Superior temporal gyrus (tissue), 1 donor: ENCODE measurements around the gene RGS13.
"Not testable (repeated sequence)": the region's sequence is repeated elsewhere in the genome, so short reads cannot be mapped to it uniquely, and the experiment has no call there.

Experiments used
- DNase-seq: peaks from one replicate; pipeline ENCODE4 v3.0.0-alpha.2; 2016; ENCODE audit errors: extremely low spot score

The RGS13 gene

DNA sequence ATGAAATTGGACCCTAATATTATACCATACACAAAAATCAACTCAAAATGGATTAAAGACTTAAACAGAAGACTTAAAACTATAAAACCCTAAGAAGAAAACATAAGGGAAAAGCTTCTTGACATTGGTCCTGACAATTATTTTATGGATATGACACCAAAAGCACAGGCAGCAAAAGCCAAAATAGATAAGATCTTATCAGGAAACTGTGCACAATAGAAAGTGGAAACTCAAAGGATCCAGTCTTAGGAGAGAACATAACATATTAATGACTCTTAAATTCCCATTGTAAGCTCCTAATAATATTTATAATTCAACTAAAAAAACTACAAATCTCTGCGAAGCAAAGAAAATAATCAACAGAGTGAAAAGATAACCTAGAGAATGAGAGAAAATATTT is 39.8 kb downstream of the RGS13 start:
- DNase-seq, result no peak

DNA sequence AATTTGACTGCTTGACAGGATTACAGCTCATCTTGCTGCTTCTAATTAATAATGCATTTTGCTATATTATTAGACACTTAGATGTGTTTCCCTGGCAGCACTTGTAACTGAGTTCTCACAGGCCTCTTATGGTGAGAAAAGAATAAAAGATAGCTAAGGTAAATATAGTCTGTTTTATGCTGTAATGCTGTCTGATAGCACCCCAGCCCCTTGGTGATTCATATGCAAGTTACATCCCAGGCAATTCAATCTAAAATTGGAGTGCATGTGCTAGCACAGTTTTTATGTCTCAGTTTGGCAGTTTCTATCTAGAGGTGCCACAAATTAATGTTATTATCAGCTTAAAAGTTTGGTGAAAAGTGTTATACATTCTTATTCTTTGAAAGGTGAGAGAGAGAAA is 42.2 kb downstream of the RGS13 start:
- DNase-seq, result no peak

- DNase-seq, result no peak
These were observed 46.4 kb downstream of the RGS13 start for GRCh38 chr1:192682335-192682734.

- DNase-seq, result not testable (repeated sequence)
These were observed 47.1 kb downstream of the RGS13 start for GRCh38 chr1:192683081-192683480.

DNA sequence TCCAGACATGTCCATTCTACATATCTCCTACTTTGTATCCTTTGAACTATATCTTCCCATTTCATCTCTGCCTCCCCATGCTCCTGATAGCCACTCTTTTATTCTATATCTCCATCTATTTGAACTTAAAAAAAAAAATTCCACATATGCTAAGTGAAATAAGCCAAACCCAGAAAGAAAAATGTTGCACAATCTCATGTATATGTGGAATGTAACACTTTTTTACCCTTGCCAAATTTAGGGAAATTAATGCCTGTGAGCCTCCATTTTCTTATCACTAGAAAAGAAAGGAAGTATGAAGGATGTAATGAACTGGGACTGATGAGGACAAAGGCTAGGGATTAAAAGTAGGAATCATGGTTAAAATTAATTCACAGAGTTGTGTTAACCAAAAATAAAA is 53.5 kb downstream of the RGS13 start:
- no peak for DNase-seq

DNA sequence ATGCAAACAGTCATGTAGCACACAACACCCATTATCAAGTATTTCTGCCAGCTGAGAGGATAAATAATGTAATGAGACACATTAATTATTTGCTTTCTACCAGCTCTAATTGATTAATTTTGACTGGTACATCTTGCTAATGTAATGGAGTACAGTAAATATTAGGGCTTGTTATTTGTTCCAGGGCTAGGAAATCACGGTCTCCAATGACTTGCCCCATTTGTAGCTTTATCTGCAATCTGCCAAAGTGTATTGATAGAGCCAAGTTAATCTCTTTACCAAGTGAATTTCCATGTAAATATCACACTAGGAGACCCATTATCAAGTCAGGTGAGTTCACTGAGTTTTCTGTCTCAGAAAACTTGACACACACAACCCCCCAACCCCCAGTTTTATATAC is 55.1 kb downstream of the RGS13 start:
- DNase-seq, result no peak

GRCh38 chr1:192696082-192696481 is 60.1 kb downstream of the RGS13 start:
- DNase-seq, result no peak

GRCh38 chr1:192697771-192698170 is 61.8 kb downstream of the RGS13 start:
- no peak for DNase-seq

DNA sequence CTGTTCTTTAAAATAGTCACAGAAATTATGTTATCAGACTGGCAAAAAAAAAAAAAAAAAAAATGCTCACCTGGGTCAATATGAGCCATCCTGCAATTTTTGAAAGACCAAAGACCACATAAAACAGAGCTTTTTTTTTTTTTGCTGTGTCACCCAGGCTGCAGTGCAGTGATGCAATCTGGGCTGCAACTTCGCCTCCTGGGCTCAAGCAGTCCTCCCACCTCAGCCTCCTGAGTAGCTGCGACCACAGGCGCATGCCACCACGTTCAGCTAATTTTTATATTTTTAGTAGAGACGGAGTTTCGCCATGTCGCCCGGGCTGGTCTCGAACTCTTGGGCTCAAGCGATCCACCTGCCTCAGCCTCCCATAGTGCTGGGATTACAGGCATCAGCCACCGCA is 62.8 kb downstream of the RGS13 start:
- no peak for DNase-seq

DNA sequence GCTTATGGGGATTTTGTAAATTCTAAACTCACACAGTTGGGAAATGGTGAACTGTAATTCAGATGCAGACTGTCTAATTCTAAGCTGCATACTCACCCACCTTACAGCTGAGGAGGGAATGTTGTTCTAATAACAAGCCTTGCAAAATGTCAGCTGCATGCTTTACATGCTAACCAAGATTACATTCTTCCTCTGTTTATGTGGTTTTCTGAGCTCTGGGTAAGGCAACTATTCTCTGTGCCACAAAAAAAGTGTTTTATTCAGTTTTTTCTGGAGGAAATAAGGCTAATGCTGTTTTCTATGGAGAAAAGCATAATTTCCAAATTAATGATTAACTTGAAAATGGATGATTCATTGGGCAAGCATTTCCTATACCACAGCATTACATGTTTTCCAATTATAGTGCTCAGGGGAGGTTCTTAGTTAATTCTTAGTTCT is 64.9 kb downstream of the RGS13 start:
- DNase-seq, result no peak

DNA sequence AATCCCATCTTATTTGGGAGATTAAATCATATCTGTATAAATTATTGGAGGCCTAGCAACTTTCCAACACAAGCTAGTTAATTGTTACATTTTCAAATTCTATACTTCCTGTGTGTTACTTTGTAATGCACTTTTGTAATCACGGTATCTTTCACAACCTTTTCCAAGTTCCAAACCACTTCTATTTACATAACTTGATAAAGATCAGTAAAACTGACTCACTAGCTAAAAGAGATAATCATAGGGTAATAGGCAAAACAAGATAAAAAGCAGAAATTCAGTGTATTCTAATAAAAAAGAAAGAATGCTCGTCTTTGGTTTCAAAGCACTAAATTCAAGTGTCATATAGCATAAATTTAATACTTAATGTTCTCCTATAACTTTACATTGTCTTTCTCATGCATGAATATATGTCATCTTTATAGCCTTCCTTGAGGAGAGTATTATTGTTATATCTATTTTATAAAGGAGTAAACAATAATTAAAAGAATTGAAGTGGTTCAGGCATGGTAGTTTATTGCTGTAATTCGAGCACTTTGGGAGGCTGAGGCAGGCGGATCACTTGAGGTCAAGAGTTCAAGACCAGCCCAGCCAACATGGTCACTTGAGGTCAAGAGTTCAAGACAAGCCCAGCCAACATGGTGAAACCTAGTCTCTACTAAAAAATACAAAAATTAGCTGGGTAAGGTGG is 66.4 kb downstream of the RGS13 start:
- DNase-seq, result no peak

DNA sequence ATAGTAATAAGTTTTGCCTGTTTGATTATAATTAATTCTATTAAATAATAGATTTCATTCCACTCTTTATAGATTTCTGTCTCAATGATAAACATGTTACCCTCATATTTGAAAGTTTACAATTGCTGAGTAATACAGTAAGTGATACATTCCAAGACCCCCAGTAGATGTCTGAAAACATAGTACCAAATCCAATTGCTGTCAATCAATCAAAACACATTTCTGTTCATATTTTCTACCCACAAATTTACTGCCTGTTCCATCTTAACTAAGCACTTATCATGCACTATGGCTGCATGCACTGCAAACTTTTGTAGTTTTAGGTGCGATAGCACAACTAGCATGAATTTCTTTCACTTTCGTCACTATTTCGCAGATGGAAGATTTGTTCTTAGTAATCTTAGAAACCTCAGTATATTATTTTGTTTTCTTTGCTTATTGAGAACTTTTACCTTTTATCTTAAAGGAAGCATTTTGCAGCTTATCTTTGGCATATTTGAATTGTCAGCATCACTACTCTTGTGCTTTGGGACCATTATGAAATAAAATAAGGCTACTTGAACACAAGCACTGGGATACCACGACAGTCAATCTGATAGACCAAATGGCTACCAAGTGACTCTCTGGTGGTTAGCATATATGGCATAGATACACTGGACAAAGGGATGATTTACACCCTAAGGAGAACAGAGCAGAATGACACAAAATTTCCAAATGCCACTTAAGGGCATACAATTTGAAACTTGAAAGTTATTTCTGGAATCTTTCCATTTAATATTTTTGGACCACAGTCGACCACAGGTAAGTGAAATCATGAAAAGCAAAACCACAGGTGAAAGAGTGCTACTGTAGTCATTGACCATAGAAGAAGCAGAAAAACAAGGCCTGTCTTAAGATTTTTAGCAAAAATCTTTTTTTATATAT is 67.6 kb downstream of the RGS13 start:
- DNase-seq, result no peak

DNA sequence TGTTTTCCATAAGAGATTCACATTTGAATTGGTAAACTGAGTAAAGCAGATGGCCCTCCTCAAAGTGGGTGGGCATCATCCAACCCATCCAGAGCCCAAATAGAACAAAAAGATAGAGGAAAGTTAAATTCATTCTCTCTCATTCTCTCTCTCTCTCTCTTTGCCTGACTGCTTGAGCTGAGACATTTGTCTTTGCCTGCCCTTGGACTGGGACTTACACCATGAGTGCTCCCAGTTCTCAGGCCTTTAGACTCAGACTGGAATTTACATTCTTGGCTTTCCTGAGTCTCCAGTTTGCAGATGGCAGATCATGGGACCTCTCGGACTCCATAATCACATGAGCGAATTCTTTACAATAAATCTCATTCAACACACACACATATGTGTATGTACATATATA is 69.6 kb downstream of the RGS13 start:
- no peak for DNase-seq

GRCh38 chr1:192706936-192707335 is 71.0 kb downstream of the RGS13 start:
- DNase-seq, result no peak

- DNase-seq, result no peak
These were observed 72.1 kb downstream of the RGS13 start for GRCh38 chr1:192707978-192708547.

DNA sequence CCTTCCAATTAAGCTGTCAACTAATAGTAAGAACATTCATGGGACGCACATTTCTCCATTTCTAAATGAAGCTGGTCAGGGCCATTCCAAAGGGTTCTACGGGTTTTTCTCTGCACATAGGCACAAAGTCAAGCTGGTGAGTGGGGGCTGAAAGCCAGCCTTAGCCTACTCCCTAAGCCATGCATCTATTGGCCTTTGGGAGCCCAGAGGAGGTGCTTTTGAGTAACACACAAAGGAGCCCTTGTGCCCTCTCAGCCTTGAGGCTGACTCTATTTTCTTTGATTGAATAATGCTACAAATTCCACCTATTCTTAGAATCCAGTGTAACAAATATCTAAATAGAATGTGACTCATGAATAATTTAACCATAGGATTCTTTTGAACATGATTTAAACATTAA is 73.6 kb downstream of the RGS13 start:
- DNase-seq, result no peak
